NCI-H187 treated with DMSO at 0.1 percent for 48 hours (cell line): ENCODE measurements around the gene RPS18.
A peak's percentile ranks its signal among the peaks of the same experiment; 100 is the strongest.
"Not testable (repeated sequence)": the region's sequence is repeated elsewhere in the genome, so short reads cannot be mapped to it uniquely, and the experiment has no call there.

Experiments used
- DNase-seq: peaks from one replicate; lab custom pipeline; 2025; lab: John Stamatoyannopoulos, UW

Gene RPS18

DNA sequence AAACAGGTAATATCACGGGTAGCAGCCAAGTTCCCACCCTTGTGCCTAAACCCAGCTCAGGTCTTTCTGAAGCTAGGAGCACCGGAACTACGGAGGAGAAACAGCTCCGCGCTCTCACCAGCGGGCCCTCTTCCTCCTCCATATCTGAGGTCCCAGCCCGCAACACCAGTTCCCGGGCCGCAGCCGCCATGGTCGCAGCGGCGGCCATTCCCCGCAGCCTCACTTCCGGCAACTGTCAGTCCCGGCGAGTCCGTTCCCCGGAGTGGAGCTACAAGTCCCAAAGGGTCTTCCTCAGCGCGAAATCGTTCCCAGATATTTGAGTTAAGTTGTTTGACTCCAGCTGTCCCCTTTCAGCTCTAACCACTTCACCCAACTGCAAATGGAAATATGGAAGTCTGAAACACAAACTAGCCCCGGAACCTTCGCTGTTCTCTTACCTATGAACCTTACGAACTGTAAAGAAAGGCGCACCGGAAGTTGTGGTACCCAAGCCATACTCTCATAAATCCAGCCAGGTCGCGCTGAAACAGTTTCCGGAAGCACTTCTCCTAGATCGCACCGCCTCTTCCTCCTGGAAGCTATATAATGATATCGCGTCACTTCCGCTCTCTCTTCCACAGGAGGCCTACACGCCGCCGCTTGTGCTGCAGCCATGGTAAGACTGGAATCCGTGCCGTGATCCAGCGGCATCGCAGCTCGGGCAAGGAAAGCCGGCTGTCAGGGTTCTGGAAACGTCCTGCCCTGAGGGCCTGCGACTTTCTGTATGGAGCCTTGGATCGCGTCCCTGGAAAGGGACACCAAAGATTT, at the start of gene RPS18, which contains the start of gene VPS52:
TSS of gene RPS18 (plus strand) at position 608 of the 807 bp plus-strand sequence. CDS start at position 653, 45 bp downstream.
TSS of gene VPS52 (minus strand) at position 409 of the 807 bp plus-strand sequence. CDS start at position 208, 201 bp downstream.
- DNase-seq: peak; percentile 93

DNA sequence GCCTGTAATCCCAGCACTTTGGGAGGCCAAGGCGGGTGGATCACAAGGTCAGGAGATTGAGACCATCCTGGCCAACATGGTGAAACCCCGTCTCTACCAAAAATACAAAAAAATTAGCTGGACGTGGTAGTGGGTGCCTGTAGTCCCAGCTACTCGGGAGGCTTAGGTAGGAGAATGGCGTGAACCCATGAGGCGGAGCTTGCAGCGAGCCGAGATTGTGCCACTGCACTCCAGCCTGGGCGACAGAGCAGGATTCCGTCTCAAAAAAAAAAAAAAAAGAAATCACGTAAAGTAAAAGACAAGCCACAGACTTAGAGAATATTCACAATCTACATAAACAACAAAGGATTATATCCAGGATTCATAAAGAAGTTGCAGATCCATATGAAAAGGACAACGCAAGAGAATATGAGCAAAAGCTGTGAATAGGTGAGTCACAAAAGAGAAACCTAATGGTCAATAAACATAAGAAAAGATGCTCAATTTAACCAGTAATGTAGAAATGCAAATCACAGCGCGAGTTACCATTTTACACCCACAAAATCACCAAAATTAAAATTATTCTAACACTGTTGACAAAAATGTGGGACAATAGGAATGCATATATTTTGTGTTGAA, 45.3 kb upstream of the RPS18 start:
- not testable (repeated sequence) for DNase-seq

- no peak for DNase-seq
Observed at GRCh38 chr6:33235221-33235634, 36.6 kb upstream of the RPS18 start.

DNA sequence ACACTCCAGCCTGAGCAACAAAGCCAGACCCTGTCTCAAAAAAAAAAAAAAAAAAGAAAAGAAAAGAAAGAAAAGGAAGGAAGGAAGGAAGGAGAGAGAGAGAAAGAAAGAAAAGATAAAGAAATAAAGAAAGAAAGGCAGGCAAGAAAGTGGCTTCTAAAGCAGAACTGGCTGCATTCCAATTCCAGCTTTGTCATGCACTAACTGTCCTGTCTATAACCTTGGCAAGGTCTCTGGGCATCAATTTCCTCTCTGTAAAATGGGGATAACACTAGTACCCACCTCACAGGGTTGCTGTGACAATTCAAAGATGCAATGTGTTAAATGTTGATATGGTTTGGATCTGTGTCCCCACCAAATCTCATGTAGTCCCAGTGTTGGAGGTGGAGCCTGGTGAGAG, 35.5 kb upstream of the RPS18 start:
- DNase-seq: no peak

DNA sequence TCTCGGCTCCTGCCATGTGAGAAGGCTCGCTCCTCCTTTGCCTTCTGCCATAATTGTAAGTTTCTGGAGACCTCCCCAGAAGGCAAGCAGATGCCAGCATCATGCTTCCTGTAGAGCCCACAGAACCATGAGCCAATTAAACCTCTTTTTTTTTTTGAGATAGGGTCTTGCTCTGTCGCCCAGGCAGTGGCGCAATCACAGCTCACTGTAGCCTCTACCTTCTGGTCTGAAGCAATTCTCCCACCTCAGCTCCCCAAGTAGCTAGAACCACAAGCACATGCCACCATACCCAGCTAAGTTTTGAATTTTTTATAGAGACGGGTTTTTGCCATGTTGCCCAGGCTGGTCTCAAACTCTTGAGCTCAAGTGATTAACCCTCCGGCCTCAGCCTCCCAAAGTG, 35.0 kb upstream of the RPS18 start:
- no peak for DNase-seq

GRCh38 chr6:33237741-33238140, 34.1 kb upstream of the RPS18 start:
- DNase-seq: no peak

DNA sequence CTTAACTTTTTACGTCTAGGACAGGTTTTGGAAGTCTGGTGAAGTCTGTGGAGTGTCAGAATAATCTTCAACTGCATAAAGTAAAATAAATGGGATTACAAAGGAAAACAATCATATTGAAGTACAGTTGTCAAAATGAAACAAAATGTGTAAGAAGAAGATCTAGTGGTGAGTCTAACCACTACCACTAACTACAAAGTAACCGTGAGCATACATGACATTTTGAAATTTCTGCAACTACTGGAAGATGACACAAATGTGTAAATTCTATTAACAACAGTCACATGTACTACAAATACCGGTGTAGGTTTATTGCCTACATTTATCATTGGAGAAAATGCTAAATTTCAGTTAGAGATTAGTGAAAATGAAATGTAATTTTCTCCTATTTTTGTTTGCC, 29.9 kb upstream of the RPS18 start:
- DNase-seq: no peak

- DNase-seq: no peak
Observed at GRCh38 chr6:33243476-33243875, 28.4 kb upstream of the RPS18 start.

DNA sequence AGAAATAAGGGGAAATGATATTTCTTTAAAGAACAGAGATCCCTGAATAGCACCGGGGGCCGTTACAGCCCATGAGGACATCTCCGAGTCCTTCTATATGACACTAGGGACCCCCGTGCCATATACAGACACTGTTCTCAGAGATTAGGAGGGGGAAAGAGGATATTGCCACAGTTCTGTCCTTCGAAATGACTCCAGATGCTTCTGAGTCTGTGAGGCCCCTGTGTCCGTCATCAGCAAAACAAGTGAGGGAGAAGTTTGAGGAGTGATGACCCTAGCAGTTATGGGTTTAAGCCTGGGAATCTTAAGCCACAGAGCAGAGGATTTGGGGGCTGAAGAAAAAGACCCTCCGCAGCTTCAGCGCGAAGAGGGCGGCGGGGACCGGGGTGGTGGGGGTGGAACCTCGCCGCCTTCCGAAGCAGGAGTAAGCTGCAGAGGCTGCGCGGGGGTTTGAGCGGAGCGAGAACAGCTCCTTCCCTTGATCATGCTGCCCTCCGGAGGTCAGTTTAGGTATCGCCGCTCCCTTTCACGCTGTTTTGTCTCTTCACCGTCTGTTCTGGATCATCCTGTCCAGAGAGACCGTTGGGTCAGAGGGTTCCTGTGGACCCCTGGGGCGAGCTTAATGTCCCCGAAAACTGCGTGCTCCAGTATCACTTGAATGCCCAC, 23.8 kb upstream of the RPS18 start:
- peak; percentile 47 for DNase-seq

- DNase-seq: no peak
Observed at GRCh38 chr6:33248643-33248931, 23.3 kb upstream of the RPS18 start.

- DNase-seq: peak; percentile 94
Observed at GRCh38 chr6:33248932-33249731, 22.7 kb upstream of the RPS18 start.

DNA sequence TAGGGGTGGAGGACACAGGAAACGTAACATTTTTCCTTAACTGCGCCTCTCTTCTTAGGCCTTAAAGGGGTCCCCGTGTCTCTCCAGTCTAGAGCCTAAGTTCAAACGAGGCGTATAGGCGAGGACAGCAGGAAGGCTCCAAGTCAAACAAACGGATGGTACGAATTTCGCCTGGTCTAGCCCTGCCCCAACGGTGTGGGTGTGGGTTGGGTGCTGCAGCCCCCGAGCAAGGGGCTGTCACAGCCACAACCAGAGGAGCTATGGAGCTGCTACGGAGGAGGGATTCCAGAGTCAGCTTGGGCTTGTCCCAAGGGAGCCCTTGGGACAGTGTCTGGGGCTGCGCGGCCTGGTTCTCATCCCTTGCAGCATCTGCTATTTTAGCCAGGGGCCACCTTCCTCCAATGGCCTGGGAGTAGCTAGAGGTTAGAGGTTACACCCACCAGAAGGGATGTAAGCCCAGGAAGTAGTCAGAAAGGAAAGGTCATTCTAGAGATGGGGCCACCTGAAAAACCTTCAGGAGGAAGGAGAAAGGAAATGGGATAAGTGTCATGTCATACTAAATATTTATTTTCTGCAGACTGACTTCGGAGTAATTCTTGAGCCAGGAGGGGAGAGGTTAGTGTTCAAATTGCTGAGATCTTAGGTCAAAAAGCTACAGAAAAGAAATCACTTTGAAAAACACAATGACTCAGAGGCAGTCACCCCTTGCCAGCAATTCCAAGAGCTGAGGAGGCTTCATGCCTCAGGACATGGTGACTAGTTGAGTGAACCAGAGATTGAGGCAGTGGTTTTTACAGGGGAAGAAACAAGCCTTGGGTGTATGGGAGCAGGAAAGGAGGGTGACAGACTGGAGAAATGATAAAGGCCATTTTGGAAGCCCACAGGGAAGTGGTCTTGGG, 21.9 kb upstream of the RPS18 start:
- DNase-seq: no peak

GRCh38 chr6:33250731-33251130, 21.1 kb upstream of the RPS18 start:
- DNase-seq: no peak

GRCh38 chr6:33251395-33252012, 20.4 kb upstream of the RPS18 start:
- DNase-seq: no peak

DNA sequence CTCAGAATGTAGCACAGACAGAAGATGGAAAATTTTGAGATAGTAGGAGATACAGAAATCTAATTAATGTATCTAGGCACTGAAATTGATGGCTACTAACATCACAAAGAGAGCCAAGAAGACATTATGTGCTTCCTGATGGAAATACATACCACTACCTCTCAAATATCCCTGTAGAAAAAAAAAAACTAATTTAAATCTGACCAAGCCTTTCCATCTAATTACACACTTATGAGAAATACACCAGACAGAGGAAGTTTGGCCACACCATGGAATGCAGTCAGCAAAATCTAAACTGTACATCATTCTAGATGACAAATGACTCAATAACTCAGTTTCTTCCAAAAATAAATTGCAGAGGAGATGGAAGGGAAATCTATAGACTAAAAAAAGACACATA, 19.1 kb upstream of the RPS18 start:
- DNase-seq: no peak

DNA sequence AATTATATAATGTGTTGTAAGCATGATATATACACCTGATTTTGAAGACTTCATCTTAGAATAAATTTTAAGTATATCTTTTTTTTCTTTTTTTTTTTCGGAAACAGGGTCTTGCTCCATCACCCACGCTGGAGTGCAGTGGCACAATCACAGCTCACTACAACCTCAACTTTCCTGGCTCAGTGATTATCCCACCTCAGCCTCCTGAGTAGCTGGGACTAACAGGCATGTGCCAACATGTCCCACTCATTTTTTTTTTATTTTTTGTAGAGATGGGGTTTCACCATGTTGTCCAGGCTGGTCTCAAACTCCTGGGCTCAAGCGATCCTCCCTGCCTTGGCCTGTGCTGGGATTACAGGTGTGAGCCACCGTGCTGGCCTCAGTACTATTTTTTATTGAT, 17.3 kb upstream of the RPS18 start:
- DNase-seq: no peak

DNA sequence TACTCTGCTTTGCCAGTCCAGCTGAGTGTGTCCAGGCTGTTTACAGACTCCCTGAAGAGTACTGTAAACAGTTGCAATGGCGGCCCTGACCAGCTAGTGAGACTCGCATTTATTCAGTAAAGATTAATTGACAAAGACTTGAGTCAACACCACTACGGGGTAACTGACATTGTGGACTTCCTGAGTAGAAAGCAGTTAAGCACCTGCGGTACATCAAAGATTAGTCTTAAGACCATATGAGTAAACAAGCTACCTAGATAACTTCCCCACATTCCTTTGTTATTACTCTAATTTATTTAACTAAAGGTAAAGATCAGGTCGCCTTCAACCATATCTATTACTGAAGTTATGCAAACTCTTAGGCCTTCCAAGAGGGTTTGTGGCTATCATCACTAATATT, 12.8 kb upstream of the RPS18 start:
- DNase-seq: no peak

DNA sequence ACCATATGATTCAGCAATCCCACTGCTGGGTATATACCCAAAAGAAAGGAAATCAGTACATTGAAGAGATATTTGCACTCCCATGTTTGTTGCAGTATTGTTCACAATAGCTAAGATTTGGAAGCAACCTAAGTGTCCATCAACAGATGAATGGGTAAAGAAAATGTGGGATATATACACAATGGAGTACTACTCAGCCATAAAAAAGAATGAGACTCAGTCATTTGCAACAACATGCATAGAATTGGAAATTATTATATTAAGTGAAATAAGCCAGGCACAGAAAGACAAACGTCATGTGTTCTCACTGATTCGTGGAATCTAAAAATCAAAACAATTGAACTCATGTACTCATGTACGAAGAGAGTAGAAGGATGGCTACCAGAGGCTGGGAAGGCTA, 9.4 kb upstream of the RPS18 start:
- not testable (repeated sequence) for DNase-seq

DNA sequence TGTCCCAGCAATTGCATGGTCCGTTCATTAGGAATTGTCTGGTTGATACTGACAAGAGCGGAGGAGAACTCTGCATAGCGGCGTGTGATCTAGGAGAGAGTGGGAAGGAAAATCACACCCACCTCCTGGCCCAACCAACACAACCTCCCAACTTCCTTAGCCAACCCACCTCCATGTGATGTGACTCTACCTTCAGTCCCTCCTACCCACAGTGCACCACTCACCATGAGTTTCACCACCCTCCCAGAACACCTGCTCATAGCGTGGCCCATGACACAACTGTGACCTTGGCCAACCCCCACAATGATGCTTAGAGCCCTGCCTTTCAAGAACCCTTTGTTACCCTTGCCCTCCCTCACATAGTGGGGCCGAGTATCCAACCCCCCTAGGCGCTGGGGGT, 7.9 kb upstream of the RPS18 start:
- no peak for DNase-seq

- no peak for DNase-seq
Observed at GRCh38 chr6:33271117-33271467, 783 bp upstream of the RPS18 start.
